HG02571 (cell line): ENCODE data around the gene ZFHX3.

ENCODE experiments used
- ATAC-seq: cut with Tn5 transposase; IDR thresholded peaks from one replicate; pipeline ENCODE4 v1.9.1; 2021; ENCODE audit warnings: mild to moderate bottlenecking, moderate library complexity; ENCODE audit not compliant: unreplicated experiment

The ZFHX3 gene

GRCh38 chr16:73057291-73058210 is 9.6 kb upstream of the ZFHX3 start:
- peak; percentile 41 for ATAC-seq

GRCh38 chr16:73056921-73057290 is 9.0 kb upstream of the ZFHX3 start:
- no peak for ATAC-seq

DNA sequence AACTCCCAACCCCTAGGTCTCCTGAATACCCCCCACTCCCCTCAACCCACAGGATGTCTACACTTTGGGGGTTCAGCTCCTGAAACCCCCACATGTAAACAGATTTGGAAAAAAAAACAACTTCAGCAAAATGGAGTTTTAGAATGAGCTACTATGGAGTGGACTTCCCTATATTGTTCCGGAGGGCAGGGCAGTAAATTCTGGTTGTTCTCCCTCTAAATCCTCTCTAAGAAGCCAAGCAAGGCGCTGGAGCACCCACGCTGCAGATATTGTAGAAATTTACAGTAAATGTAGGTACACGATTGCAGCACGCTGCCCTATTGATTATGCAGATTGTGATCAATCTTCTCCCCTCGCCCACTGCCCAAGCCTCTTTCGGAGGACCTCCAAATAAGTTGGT is 8.5 kb upstream of the ZFHX3 start:
- no peak for ATAC-seq

DNA sequence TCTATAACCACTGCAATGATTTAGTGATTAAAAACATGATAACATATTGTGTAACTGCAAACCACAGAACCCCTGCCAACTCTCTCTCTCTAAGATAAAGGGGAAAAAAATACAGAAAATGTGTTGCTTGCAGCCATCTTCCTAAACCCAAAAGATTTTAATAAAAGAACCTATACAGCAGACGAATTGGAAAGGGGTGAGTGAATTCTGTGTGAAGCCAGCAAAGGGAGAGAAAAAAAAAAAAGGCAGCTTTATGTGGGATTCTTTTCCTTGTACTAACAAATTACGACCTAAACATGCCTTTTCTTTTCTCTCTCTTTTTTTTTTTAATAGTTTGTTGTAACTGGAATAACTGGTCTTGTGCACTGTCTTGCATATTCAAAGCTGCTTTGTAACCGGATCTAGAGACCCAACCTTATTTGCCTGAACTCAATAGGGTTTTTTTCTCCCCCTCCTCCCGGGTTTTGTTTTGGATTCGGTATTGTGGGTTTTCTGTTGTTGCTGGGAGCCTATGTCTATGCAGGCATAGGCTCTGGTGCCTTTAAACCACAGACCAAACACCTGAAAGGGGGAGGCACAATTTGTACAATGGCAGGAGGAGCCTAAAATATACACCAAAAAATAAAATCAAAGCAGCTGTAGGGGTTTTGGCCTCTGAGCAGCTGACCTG is 7.0 kb upstream of the ZFHX3 start:
- ATAC-seq = no peak

DNA sequence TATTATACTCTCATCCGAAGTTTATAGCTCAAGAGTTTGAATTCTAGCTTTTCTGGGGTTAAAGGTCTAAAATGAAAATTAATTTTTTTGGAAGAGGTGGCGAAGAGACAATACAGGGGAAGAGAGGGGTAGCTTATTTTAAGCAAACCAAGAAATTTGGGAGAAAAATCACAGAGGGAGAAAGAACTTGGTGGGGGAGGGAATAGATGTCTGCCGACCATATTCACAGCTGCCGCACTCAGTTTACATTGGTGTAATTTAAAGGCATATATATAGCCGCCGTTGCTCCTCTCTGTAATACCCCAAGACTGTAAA is 6.5 kb upstream of the ZFHX3 start:
- ATAC-seq = no peak

- ATAC-seq = no peak
These were observed 6.2 kb upstream of the ZFHX3 start for GRCh38 chr16:73054125-73054484.

DNA sequence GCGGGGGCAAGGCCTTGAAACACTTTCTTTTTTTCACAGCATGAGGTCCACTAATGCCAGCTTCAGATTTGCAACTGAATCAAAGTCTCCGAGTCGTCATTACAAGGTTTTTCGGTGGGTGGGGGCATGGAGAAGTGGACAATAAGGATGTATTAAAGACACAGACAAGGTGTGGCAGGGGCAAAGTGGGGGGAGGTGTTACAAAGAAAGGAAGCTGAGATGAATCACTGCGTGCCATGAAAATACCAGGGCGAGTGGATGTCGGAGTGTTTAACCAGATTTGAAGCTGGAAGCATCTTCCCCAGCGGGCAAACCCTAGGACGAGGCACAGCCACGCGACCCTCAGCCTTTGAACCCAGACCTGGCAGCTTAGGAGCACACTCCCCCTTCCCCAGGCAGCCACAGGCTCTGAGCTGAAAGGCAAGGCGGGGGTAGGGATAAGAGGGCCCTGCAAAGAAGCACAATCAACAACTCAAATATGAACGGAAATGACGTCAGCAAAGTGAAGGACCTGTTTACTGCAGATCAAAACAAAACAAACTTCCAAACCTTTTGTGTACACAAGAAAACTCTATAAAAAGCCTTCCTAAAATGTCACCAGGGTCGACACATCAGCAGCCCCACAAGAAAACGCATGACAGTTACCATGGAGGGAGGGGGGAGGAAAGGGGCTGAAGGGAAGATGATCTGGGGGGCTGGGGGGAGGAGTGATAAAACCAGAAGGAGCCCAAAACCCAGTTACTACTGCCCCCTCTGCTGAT is 5.6 kb upstream of the ZFHX3 start:
- no peak for ATAC-seq

- ATAC-seq = no peak
These were observed 5.1 kb upstream of the ZFHX3 start for GRCh38 chr16:73053038-73053363.

- ATAC-seq = no peak
These were observed 4.6 kb upstream of the ZFHX3 start for GRCh38 chr16:73052576-73052975.

GRCh38 chr16:73051961-73052360 is 4.0 kb upstream of the ZFHX3 start:
- ATAC-seq = no peak

- ATAC-seq = no peak
These were observed 3.3 kb upstream of the ZFHX3 start for GRCh38 chr16:73051226-73051625.

GRCh38 chr16:73050201-73051099 is 2.5 kb upstream of the ZFHX3 start:
- no peak for ATAC-seq

DNA sequence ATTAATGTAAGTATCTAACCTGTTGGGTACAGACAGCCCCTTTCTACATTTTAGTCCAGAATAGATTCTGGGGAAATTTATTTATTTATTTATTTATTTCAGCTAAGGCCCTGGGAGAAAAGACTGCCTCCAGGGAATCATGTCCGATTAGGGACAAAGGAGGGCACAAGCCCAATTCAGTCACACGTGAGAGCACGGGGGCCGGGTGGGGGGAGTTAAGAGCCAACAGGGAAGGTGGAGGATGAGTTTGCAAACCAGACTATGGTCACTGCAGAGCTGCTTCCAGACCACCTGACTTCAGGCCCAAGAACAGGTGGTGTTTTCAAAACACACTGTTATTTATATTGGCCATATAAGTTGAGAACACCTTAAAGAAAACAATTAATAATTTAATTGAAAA is 1.6 kb upstream of the ZFHX3 start:
- no peak for ATAC-seq

DNA sequence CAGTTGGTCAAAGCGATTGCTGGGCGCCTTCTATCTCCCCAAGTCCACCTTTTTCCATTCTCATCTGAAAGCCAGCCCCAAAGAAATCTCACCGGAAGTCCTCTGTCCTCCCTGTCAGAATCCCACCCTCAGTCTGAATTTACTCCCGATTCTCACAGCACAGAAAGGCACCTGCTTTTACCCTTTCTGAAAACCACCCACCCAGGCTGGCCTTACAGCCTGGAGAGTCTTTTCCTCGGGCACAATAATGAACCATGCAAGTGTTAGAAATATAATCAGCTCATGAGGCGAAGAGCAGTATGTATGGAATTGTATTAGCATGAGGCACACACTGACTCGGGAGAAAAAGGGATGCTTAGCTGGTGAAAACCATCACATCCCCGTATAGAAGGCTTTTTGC is 1.2 kb upstream of the ZFHX3 start:
- no peak for ATAC-seq

DNA sequence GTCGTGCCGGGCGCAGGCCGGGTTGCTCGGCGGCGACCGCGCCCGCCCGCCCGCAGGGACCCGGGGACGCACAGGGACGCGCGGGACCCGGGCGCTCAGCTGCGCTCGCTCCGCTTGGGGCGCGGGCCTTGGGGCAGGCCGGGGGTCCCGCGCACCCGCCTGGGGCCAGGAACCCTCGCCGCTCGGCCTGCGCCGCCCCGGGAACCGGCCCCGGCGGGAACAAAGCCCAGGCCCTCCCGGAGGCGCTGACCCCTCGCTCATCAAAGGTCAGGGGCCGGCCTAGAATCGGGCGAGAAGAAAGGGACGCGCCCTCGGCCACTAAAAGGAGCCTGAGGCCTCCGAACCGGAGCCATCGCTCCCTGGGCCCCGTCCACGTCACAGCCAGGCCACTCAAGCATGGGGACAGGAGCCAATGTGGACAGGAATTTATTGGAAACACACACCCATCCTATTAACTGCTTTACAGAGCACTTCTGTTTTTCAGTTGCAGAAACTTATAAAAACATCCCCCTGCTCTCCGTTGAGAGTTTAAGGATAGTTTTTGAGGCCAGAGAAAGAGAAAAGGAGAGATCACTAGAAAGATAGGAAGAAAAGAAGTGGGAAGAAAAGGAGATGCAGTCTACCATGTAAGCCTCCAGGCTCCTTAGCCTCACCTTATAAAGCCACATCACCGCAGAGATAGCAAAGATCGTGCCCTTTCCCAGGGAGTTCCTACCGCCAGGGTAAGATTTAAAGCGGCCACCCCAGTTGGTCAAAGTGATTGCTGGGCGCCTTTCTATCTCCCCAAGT is 558 bp upstream of the ZFHX3 start:
- peak; percentile 22 for ATAC-seq

- ATAC-seq = no peak
These were observed 750 bp downstream of the ZFHX3 start for GRCh38 chr16:73047221-73047535.

- no peak for ATAC-seq
These were observed 1.1 kb downstream of the ZFHX3 start for GRCh38 chr16:73046849-73047214.

DNA sequence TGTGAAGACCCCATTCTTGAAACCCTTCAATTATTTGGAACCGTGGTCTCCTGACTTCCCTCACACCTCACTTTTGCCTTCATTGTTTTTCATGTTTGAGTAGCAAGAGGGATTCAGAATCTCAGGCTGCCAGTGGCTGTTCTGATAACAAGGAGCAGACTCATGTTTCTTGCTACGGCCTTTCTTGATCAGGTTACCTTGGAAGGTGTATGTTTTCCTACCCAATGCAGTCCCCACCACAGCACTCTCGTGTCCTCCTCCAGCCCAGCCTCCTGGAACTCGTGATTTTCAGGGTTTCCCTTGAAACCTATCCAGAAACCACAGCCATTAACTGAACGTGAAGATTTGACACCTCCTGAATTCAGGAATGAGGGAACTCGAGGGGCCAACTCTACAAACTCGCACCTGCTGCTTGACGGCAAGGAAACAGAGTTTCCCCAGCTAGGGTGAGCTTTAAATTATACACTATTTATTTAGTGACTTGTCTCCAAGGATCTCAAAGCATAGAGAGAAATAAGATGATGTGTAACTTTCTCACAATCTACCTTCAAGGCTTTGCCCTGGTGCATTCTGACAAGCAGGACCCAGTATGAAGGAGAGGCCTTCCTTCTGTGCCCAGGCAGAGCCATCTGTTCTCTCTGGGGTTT is 1.6 kb downstream of the ZFHX3 start:
- ATAC-seq = no peak

DNA sequence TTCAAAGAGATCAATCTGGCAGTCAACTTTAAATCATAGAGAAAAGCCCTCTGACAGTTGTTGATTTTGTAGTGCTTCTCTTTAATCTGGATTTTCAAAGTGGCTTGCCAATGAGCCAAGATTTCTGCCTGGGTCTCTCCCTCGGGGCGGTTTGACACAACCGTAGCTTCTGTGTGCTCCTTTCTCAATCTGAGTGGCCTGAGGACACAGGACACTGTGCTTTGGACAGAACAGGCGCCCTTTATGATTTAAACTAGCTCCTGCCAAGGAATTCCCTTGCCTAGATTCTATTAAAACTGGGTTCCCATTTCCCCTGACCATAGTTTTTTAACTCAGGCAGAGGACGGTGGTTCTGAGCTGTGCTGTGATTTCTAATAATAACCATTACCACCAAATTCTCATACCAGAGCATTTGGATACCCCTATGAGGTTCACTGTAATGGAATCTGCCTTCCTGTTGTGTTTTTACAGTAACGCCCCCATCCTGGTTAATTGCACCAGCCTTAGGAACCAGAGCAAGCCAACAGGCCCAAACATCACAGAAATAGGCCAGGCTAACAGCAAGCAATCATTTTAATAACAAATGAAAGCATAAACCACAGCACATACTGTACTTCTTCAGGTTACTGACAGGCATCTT is 4.0 kb downstream of the ZFHX3 start:
- ATAC-seq = no peak

DNA sequence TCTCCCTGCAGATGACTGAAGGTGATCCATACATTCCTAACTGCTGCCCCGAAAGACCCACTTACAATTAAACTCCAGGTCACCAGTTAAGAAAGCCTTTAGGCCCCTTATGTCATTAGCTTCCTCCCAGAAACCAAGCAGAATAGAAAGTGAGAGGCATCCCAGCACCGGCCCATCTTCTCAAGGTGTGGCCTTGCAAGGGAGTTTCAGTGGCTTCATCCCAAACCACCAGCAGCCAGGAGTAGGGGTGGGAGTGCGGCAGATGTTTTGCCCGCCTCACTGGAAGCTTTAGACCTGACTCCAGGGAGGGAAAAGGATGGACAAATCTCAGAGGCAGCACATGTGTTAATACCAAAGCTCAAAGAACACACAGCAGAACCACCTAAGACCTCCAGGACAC is 5.1 kb downstream of the ZFHX3 start:
- no peak for ATAC-seq
